ENCODE measurements around the gene LONRF2.

LONRF2 gene

DNA sequence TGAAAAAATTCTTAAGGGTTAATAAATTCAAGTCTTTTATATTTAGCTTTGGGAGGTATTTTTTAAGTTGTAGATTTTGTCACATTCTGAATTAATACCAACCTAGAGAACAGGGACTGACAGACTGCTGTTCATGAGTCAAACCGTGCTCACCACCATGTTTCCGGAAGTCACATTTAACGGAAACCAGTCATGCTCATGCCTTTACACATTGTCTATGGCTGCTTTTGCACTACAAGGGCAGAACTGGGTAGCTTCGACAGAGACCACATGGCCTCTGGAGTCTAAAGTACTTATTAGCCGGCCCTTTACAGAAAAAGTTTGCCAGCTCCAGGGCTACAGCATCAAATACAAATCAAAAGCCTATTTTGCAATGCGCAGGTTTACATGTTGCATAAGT, 33.3 kb downstream of the LONRF2 start:
- Mint-ChIP-seq H3K9me3 (no peaks in the 10 kb centered on the region), H3K4me1 (no peaks in the 10 kb centered on the region), H3K27ac (no peak overlapping the region), H3K27me3 (peaks cover 10% of the 10 kb centered on the region), H3K4me3 (no peak overlapping the region), H3K36me3 (no peaks in the 10 kb centered on the region)
- ATAC-seq: no peak

DNA sequence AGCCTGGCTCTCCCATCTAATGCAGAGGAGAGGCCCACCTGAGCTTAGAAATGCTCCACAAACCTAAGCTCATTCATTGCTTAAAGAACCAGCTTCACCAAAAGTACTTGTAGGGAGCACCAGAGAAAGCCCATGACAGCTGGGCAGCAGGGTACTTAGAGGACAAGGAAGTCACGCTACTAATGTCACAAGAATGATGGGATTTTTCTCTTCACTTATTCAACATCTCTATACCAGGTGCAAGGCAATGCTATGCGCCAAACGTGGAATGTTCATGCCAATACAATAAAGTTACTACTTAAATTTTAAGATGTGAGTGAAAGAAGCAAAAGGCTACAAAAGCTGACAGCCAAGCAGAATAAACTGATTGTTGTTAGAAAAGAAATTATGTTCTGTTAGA, 36.0 kb downstream of the LONRF2 start:
- no peak overlapping the region for H3K4me3 Mint-ChIP-seq
- H3K36me3 Mint-ChIP-seq: no peaks in the 10 kb centered on the region
- no peak overlapping the region for H3K27ac Mint-ChIP-seq
- ATAC-seq: no peak
- H3K9me3 Mint-ChIP-seq: no peaks in the 10 kb centered on the region
- H3K27me3 Mint-ChIP-seq: peaks cover 17% of the 10 kb centered on the region
- peaks cover 6% of the 10 kb centered on the region for H3K4me1 Mint-ChIP-seq

DNA sequence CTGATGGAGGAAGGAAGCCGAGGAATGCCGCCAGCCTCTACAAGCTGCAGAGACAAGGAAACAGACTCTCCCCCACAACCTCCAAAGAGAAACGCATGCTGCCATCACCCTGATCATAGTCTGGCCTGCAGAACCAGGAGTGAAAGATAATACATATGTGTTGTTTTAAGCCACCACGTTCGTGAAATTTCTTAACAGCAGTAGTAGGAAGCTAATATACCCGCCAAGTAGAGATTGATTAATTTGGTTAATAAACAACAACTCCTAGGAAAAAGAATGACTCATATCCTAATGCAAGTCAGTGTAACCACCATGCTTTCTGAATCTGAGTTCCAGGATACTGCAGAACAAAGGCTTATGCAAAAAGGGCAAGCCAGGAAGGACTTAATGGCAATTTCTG, 36.6 kb downstream of the LONRF2 start:
- no peak overlapping the region for H3K27ac Mint-ChIP-seq
- H3K27me3 Mint-ChIP-seq: peaks cover 24% of the 10 kb centered on the region
- no peaks in the 10 kb centered on the region for H3K36me3 Mint-ChIP-seq
- no peak overlapping the region for H3K4me3 Mint-ChIP-seq
- ATAC-seq: no peak
- no peaks in the 10 kb centered on the region for H3K9me3 Mint-ChIP-seq
- peaks cover 12% of the 10 kb centered on the region for H3K4me1 Mint-ChIP-seq

DNA sequence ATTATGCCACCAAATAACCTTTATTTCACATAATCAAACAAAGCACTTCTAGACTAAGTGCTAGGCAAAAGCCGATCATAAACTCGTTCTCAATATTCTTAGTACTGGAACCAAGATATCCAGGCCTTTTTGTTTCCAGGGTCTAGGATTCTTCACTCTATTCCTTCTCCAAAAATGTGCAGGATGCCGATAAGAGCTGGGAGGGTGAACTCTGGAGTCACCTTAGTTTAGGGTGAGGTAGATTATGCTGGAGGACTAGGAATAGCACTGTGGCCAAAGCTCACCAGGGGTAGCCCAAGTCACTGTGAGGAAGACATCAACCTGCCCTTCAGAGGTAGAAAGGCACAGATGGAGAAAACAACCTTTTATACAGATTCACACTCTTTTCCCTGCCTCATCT, 37.3 kb downstream of the LONRF2 start:
- Mint-ChIP-seq H3K4me3 (no peak overlapping the region), H3K36me3 (no peaks in the 10 kb centered on the region), H3K27ac (no peak overlapping the region), H3K9me3 (no peaks in the 10 kb centered on the region), H3K4me1 (peaks cover 14% of the 10 kb centered on the region), H3K27me3 (peaks cover 30% of the 10 kb centered on the region)
- no peak for ATAC-seq

DNA sequence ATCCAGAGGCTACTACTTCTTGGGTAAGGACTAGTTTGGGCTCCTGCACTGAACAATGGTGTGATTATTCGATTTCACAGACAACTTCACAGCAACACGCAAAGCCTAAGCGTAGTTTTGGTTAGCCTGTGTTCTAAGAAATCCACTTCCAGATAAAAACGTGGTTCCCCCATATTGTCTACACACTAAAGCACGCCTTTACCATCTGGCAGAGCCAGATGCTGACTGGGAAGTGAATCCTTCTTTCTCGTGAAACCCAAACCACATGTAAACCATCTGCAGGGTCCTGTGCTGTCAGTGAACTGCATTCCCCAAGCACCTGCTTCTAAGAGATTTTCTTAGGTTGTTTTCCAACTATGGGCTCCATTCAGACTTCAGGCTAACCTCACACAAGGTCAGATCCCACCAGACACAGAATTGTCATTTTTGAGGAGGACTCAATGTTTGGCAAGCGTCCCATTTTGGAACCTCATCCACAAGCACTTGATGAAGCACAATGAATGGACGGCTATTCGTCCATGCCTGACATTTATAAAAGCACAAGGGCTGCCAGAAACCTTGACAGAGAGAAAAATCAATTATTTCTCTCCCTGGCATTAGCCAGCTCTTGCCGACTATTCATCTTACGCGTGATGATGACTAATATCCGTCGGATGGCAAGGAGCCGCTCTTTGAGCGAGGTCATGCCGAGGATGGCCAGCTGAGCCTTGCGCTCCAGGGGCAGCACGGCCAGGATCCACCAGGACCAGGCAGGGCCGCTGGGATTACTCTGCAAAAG, 38.4 kb downstream of the LONRF2 start:
- Mint-ChIP-seq H3K27ac (no peak overlapping the region), H3K9me3 (no peaks in the 10 kb centered on the region), H3K27me3 (peaks cover 41% of the 10 kb centered on the region), H3K4me3 (no peak overlapping the region), H3K4me1 (peaks cover 18% of the 10 kb centered on the region), H3K36me3 (no peaks in the 10 kb centered on the region)
- ATAC-seq: no peak

DNA sequence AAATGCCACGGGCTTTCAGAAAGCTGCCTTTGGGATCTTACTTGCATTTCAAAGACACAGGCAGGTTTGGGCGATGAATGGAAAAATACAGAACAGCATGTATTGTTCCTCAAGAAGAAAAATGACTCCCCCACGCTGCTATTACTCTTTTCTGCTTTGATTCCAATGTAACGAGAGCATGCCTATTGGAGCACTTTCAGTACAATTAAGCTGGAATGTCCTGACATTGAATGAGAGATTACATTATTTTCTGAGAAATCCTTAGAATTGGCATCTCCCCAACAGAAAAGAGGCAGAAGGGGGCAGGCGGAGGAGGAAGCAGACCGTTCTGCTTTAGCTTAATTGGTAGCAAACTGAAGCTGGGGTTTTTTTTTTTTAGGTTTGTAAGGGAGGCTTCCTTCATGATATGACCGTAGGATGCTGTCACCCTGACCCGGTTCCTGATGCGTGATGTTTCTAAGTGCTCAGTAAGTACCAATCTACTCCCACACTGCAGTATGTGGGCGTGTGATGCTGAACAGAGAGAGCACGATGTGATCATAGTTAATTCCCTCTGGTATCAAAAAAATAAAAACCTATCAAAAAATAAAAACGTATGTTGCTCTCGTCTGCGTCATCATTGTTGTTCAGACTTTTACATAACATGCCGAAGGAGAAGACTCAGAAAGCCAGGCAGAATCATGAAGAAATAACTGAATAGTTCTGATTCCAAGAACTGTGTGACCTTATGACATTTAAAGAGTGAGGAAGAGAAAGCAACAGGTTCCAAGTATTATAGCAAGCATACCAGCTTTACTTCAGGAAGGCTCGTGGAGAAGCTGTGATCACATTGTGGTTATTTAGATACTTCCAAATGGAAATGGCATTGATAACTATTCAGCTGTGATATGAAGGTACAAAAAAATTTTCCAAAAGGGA, 40.5 kb downstream of the LONRF2 start:
- no peak for ATAC-seq
- Mint-ChIP-seq H3K36me3 (no peaks in the 10 kb centered on the region), H3K27ac (no peak overlapping the region), H3K4me3 (no peak overlapping the region), H3K9me3 (no peaks in the 10 kb centered on the region), H3K4me1 (peaks cover 18% of the 10 kb centered on the region), H3K27me3 (peaks cover 58% of the 10 kb centered on the region)

DNA sequence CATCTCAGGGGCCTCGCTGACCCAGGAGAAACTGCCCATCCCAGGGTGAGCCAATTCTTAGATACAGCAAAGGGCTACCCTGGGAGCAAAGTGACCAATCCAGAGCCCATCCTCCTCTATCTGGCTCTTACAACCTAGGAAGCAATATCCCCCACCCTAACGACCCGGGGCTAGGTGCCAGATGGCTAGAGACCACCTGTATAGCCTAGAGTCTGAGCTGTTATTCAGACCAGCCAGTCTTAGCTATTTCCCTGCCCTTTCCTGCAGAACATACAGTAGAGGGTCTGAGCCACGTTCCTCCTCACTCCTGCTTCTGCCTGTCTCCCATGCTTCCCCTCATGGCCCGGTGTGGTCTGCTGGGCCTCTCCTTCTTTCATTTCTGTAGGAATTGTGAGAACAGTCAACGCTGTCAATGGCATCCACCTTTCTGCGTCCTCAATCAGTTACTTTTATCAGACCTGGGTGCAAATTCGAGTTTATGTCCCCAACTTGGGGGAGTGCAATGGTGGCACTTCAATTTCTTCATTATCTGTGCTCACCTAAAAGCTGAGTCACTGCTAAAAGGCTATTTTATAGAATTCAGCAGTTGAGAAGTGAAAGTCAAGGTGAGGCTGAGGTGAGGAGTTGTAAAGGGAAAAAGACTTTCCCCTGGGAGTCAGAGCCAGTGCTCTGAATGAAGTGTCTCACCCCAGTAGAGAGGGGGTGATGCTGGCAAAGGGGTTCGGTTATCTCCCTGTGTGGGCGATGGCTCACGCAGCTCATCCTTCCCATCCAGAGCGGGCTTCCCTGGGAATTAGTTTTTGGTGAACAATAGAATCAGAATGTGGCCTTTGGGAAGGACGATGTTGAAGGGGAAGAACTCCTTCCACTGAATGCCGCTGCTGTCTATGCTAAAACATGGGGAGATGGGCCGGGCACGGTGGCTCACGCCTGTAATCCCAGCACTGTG, 42.4 kb downstream of the LONRF2 start:
- Mint-ChIP-seq H3K4me3 (no peak overlapping the region), H3K27ac (no peak overlapping the region), H3K4me1 (peaks cover 18% of the 10 kb centered on the region), H3K36me3 (no peaks in the 10 kb centered on the region), H3K27me3 (peaks cover 49% of the 10 kb centered on the region), H3K9me3 (no peaks in the 10 kb centered on the region)
- ATAC-seq: no peak

DNA sequence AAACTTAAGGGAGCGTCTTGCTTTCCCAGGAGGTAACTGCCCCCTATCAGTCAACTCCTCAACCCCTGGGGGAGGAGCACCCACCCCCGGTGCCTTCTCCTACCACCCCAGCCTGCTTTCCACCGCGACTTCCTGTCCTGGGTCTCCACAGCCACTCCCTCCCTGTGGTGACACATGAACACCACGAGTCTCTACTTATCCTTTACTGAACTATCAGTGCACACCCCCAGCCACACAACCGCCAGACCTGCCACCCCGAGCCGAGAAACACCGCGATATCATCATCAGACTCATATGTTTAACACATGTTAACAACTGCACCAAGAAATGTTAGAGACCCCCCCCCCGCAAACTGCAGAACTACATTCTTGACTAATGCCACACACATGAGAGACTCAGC, 43.3 kb downstream of the LONRF2 start:
- peaks cover 49% of the 10 kb centered on the region for H3K27me3 Mint-ChIP-seq
- no peak overlapping the region for H3K27ac Mint-ChIP-seq
- no peak for ATAC-seq
- H3K9me3 Mint-ChIP-seq: no peaks in the 10 kb centered on the region
- no peak overlapping the region for H3K4me3 Mint-ChIP-seq
- peaks cover 27% of the 10 kb centered on the region for H3K4me1 Mint-ChIP-seq
- H3K36me3 Mint-ChIP-seq: no peaks in the 10 kb centered on the region

DNA sequence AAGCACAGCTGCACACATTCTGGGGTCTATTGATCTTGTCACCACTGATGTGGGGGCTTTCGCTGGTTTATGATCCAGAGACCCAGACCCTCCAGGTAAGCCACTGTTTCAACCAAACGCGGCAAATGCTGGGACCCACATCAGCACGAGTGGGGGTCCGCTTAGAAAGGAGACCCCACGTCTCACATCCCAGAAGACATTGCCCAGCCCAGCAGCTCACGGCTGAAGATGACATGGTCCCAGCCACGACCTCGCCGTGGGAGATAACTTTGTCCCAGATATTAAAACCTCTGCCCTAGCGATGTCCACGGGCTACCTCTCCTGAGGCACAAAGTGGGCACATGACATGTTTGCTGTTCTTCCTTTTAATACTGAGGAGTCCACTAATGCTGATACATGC, 43.8 kb downstream of the LONRF2 start:
- Mint-ChIP-seq H3K4me3 (no peak overlapping the region), H3K27me3 (peaks cover 49% of the 10 kb centered on the region)

DNA sequence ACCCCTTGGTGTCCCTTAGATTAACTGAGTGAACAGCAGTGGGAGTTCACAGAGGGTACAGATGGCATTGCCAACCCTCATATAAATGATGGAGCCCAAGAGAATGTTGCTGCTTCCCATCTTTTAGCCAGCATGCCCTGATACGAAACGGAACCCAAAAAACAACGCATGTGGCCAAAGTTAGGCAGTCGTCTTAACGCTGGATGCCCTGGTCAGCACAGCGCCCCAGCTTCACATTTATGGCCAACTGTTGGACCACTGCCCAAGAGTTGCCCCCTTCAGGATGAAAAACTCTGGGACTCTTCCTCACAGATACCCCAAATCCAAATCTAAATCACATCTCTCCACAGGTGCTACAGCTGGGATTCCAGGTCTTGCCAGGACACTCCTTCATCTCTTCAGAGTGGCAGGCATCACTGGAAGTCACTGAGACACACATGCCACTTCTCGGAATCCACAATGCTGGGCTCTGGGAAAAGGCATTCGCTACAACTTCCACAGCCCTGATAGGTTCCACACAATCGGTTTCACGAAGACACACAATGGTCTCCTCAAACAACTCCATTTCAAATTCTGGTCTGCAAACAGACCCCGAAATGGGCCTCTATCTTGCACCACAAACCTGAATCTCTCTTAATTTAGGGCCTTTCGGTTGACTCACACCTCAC, 44.6 kb downstream of the LONRF2 start:
- no peak overlapping the region for H3K4me3 Mint-ChIP-seq
- no peak overlapping the region for H3K27ac Mint-ChIP-seq
- H3K9me3 Mint-ChIP-seq: no peaks in the 10 kb centered on the region
- H3K36me3 Mint-ChIP-seq: no peaks in the 10 kb centered on the region
- ATAC-seq: no peak
- H3K4me1 Mint-ChIP-seq: peaks cover 32% of the 10 kb centered on the region
- peaks cover 49% of the 10 kb centered on the region for H3K27me3 Mint-ChIP-seq

More for the DNA sequence above, 43.8 kb downstream of the LONRF2 start:
- Mint-ChIP-seq H3K27ac (no peak overlapping the region), H3K9me3 (no peaks in the 10 kb centered on the region), H3K4me1 (peaks cover 32% of the 10 kb centered on the region), H3K36me3 (no peaks in the 10 kb centered on the region)
- ATAC-seq: no peak

DNA sequence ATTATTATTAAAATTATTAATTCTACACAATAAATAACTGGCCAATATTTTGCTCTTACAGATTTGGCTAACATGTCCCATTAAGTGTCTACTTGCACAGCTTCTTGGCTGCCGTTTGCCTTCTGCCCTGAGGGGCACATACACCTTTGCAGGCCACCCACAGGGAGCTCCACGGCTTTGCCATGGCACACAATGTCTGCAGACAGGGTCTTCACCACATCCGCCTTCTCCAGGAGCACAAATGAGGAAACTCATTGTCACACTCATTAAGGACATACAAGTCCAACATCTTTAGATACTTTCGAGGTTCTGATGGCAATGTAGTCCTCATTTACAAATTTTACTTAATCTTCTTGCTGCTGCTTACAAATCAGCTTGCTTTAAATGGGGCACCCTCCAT, 45.6 kb downstream of the LONRF2 start:
- H3K9me3 Mint-ChIP-seq: no peaks in the 10 kb centered on the region
- no peak overlapping the region for H3K4me3 Mint-ChIP-seq
- no peaks in the 10 kb centered on the region for H3K36me3 Mint-ChIP-seq
- H3K27ac Mint-ChIP-seq: no peak overlapping the region
- ATAC-seq: no peak
- H3K27me3 Mint-ChIP-seq: peaks cover 45% of the 10 kb centered on the region
- peaks cover 31% of the 10 kb centered on the region for H3K4me1 Mint-ChIP-seq

DNA sequence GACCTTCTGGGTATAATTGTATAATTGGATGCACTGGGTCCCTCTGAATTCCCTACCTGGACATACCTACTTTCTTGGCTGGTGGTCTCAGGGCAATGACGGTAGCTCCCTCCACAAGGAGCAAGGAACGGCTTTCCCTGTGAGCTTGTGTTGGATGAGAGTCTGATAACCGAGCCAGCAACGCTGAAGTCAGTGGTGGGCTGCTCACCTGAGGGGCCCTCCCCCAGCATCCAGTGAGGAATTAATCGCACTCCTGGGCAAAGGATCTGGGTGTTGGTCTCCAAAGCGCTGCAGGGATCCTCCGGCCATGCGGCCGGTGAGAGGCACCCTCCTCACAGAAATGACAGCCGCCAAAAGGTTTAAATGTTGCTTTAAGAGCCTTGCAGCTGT, 47.1 kb downstream of the LONRF2 start:
- H3K27ac Mint-ChIP-seq: no peak overlapping the region
- ATAC-seq: no peak
- peaks cover 20% of the 10 kb centered on the region for H3K4me1 Mint-ChIP-seq
- H3K27me3 Mint-ChIP-seq: peaks cover 30% of the 10 kb centered on the region
- H3K4me3 Mint-ChIP-seq: no peak overlapping the region
- no peaks in the 10 kb centered on the region for H3K36me3 Mint-ChIP-seq
- H3K9me3 Mint-ChIP-seq: no peaks in the 10 kb centered on the region

DNA sequence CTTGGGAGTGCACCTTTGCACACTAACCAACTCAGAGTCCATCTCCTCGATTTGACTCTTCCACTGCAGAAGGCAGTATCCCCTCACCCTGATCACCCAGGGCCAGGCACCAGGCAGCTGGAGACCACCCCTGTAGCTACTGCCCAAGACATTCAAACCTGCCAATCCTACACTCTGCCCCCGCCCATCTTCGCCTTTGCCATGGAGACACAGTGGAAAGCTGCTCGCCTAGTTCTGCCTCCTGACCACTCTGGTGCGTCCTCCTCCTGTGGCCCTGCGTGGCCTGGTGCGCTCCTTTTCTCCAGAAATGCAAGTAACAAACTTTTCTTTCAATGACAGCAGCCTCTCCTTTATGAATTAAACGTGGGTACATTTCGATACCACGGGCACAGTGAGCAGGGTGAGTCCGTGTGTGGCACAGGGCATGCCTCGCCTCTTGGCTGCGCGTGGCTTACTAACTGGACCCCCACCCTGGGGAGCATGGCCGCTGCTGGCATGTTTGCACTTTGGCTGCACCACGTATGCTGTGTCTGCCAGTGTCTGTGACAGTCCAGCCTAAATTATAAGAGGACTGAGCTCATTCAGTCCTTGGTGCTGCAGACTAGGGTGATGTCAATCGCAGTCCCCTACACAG, 47.6 kb downstream of the LONRF2 start:
- no peak overlapping the region for H3K27ac Mint-ChIP-seq
- no peaks in the 10 kb centered on the region for H3K9me3 Mint-ChIP-seq
- peak; percentile 12 for ATAC-seq

DNA sequence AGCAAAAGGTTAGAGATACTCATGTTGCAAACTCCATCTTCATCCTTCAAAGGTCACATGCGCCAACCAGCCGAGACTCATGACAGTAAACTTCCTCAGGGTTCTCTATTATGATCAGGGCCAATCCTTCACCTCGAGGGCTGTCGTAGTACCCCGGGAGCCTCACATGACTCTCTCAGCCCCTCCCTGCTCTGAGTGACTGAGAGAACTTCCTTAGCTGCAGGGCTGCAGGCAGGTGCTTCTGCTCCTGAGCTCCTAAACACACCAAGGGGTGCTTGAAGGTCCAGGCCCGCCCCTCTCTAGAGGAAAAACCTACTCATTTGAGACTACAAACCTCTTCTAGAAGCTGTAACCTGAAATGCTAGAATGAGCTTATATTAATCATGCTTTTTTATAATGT, 48.2 kb downstream of the LONRF2 start:
- ATAC-seq: peak; percentile 68
- Mint-ChIP-seq H3K36me3 (no peaks in the 10 kb centered on the region), H3K4me1 (peaks cover 15% of the 10 kb centered on the region), H3K27ac (no peak overlapping the region), H3K9me3 (no peaks in the 10 kb centered on the region), H3K27me3 (peaks cover 19% of the 10 kb centered on the region), H3K4me3 (no peak overlapping the region)

More for the DNA sequence above, 47.6 kb downstream of the LONRF2 start:
- Mint-ChIP-seq H3K36me3 (no peaks in the 10 kb centered on the region), H3K4me1 (peaks cover 15% of the 10 kb centered on the region), H3K4me3 (no peak overlapping the region), H3K27me3 (peaks cover 25% of the 10 kb centered on the region)

Measured in stimulated activated memory B cell treated with anti-CD40 and anti-IgM and Interleukin-4, amounts not matched to agents 10 μg/mL and 1 μg/mL and 100 μg/mL, for 72 hours (primary cell).